ENCODE data around the gene GNAT3.

The GNAT3 gene

GRCh38 chr7:80411621-80412020 lies 100.2 kb downstream of the GNAT3 start:
- no peaks in the 10 kb centered on the region for H3K27me3 ChIP-seq (replicated peaks; ENCODE audit: control insufficient read depth, insufficient read depth, low read length, poor library complexity, severe bottlenecking)
- no peaks in the 10 kb centered on the region for H3K36me3 ChIP-seq (ENCODE audit: control insufficient read depth, insufficient read depth, low read length)
- no peaks in the 10 kb centered on the region for H3K4me1 ChIP-seq (ENCODE audit: control insufficient read depth, insufficient read depth, low read length, poor library complexity, severe bottlenecking)
- H3K27ac ChIP-seq (ENCODE audit: insufficient read depth, low read length, poor library complexity, severe bottlenecking), result no peak overlapping the region
- H3K4me3 ChIP-seq (ENCODE audit: insufficient read depth, low read depth, low read length, poor library complexity, severe bottlenecking), result no peak overlapping the region
- H3K9me3 ChIP-seq (ENCODE audit: control insufficient read depth, low read length), result no peaks in the 10 kb centered on the region
- DNase-seq, result no peak

- no peaks in the 10 kb centered on the region for H3K36me3 ChIP-seq (ENCODE audit: control insufficient read depth, insufficient read depth, low read length)
- no peaks in the 10 kb centered on the region for H3K27me3 ChIP-seq (replicated peaks; ENCODE audit: control insufficient read depth, insufficient read depth, low read length, poor library complexity, severe bottlenecking)
- H3K27ac ChIP-seq (ENCODE audit: insufficient read depth, low read length, poor library complexity, severe bottlenecking), result no peak overlapping the region
- no peak overlapping the region for H3K4me3 ChIP-seq (ENCODE audit: insufficient read depth, low read depth, low read length, poor library complexity, severe bottlenecking)
- H3K9me3 ChIP-seq (ENCODE audit: control insufficient read depth, low read length), result no peaks in the 10 kb centered on the region
- no peak for DNase-seq
- H3K4me1 ChIP-seq (ENCODE audit: control insufficient read depth, insufficient read depth, low read length, poor library complexity, severe bottlenecking), result no peaks in the 10 kb centered on the region
Measured at GRCh38 chr7:80410081-80410480, 101.8 kb downstream of the GNAT3 start.
